Right lobe of liver (tissue), 6 donors: ENCODE results near the gene MIDN. TPM values are rescaled to one million over a fixed set of nuclear protein-coding genes. Genes with fewer than 3 reads are reported as not detected.
A peak's percentile ranks its signal among the peaks of the same experiment; 100 is the strongest.

ENCODE experiments used
- ATAC-seq, 4 donors: fragments of 200-7000 bp; cut with Tn5 transposase; one replicate each; pipeline ENCODE4 v1.9.1; 2020; ENCODE audit warnings: mild to moderate bottlenecking in 4 of 4, moderate library complexity in 4 of 4
- DNase-seq, 3 donors: peaks; one replicate each; pipeline ENCODE4 v3.0.0-alpha.2; 2020
- H3K27ac ChIP-seq, 3 donors: fragments of 200-600 bp; one replicate each; pipeline ENCODE4 v1.8.0; 2022
- H3K27me3 ChIP-seq, 2 donors: fragments of 200-600 bp; one replicate each; pipeline ENCODE4 v1.8.0; 2022
- H3K36me3 ChIP-seq, 4 donors: fragments of 200-600 bp; sonication (generic) in 1 of 4; one replicate each; pipeline versions ENCODE4 v1.5.1 to v1.8.0; 2017 to 2022; ENCODE audit warnings: control low read depth in 1 of 4
- H3K4me1 ChIP-seq, 4 donors: fragments of 200-600 bp; sonication (generic) in 1 of 4; one replicate each; pipeline versions ENCODE4 v1.5.1 to v1.8.0; 2017 to 2022; ENCODE audit warnings: control low read depth in 1 of 4
- H3K4me3 ChIP-seq, 3 donors: fragments of 200-600 bp; one replicate each; pipeline ENCODE4 v1.8.0; 2022
- H3K9me3 ChIP-seq, 4 donors: fragments of 200-600 bp; sonication (generic) in 1 of 4; one replicate each; pipeline versions ENCODE4 v1.5.1 to v1.8.0; 2017 to 2022; ENCODE audit warnings: control low read depth in 1 of 4
- POLR2A ChIP-seq: fragments of 450-650 bp; IDR thresholded peaks from one replicate; pipeline ENCODE4 v1.6.1; 2017; ENCODE audit warnings: antibody characterized with exemption, mild to moderate bottlenecking
- WGBS: methylation state at CpG from one replicate; pipeline ENCODE4 v1.1.6; 2018; ENCODE audit warnings: low coverage, low lambda C conversion rate; ENCODE audit not compliant: insufficient coverage; ENCODE audit errors: missing lambda C conversion rate; 5-methylcytosine and 5-hydroxymethylcytosine counted together
- intact Hi-C, 2 donors: fragments of 100-400 bp; cut with DNase I; formaldehyde crosslinking; loops; one replicate each; pipeline versions ENCODE4 v1.11.2 to v1.14.1; 2022
- total RNA-seq, 6 experiments: library from RNA; depleted of rRNA in 2 of 6; stranded (reverse); fragments of >200 nt in 2 of 6; fragmentation: NEBNext Ultra II Directional in 3 of 6; extraction: Animal tissue kit (Norgen Biotek cat#: 25700) in 3 of 6; gene quantifications; one replicate each; pipeline versions ENCODE4 v1.1.0 to v1.2.4, GENCODE V29; 2016 to 2023
- TF ChIP-seq, protein P1 (sequence below), 4 donors: fragments of 200-600 bp in 3 of 4; fragments of 450-650 bp in 1 of 4; IDR thresholded peaks; one replicate each; pipeline versions ENCODE4 v1.5.1 to v1.8.0; 2016 to 2022; ENCODE audit warnings: antibody characterized with exemption in 4 of 4, mild to moderate bottlenecking in 2 of 4
- donor health status: DM: no; HTN: yes; CAD: no.
- donor health status: DM: no; HTN: no; CAD: no.
- donor health status: DM: no; HTN: no; CAD: no.
- donor health status: DM: no; HTN: yes; CAD: no.
- donor health status: DM: no; HTN: yes; CAD: no.

Gene MIDN
- total RNA-seq, 6 experiments from 2014 or later = 22.3 to 55.1 (median 29.3) TPM

DNA sequence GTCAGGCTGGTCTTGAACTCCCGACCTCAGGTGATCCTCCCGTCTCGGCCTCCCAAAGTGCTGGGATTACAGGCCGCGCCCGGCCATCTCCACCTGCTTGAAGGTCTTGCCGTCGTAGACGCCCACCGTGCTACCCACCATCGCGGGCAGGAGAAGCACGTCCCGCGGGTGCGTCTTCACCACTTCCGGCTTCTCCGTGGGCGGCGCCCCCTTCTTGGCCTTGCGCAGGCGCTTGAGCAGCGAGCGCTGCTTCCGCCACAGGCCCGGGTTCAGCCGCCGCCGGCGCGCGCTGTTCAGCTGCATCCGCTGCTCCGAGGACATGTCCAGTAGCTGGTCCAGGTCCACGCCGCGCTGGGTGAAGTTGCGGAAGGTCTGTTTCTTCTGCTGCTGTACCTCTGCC lies 58.9 kb downstream of the MIDN start:
- intact Hi-C loops = no loop called here
- Histone ChIP-seq H3K27ac (no peak overlapping the region), H3K4me1 (peaks cover 0 to 16% (median 5%) of the 10 kb centered on the region in 4 donors), H3K36me3 (no peaks in the 10 kb centered on the region), H3K27me3 (no peaks in the 10 kb centered on the region), H3K4me3 (no peak overlapping the region), H3K9me3 (no peaks in the 10 kb centered on the region)
- ATAC-seq (no peak), DNase-seq (peak in 1 of 3 donors; percentile 15)
- 91% methylated on average over 7 of the region's 38 CpGs for WGBS
- TF ChIP-seq, protein P1, sequence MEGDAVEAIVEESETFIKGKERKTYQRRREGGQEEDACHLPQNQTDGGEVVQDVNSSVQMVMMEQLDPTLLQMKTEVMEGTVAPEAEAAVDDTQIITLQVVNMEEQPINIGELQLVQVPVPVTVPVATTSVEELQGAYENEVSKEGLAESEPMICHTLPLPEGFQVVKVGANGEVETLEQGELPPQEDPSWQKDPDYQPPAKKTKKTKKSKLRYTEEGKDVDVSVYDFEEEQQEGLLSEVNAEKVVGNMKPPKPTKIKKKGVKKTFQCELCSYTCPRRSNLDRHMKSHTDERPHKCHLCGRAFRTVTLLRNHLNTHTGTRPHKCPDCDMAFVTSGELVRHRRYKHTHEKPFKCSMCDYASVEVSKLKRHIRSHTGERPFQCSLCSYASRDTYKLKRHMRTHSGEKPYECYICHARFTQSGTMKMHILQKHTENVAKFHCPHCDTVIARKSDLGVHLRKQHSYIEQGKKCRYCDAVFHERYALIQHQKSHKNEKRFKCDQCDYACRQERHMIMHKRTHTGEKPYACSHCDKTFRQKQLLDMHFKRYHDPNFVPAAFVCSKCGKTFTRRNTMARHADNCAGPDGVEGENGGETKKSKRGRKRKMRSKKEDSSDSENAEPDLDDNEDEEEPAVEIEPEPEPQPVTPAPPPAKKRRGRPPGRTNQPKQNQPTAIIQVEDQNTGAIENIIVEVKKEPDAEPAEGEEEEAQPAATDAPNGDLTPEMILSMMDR (IDR thresholded peaks at IDR 0.05) = no peak
- no peak for TF ChIP-seq POLR2A

DNA sequence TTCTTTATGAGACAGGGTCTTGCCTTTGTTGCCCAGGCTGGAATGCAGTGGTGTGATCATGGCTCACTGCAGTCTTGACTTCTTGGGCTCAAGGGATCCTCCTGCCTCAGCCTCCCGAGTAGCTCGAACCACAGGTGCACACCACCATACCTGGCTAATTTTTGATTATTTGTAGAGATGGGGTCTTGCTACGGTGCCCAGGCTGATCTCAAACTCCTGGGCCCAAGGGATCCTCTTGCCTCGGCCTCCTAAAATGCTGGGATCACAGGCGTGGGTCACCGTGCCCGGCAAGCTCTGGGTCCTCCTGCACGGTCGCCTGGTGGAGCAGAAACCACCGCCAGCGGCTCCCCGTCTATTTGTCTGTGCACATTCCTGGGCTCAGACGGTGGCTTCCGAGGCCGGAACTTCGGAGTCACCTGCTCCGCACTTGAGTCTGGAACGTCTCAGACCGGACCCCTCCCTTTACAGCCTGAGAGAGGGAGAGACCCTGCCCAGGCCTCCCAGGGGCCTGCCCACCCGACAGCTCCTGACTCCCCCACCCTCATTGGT lies 59.4 kb downstream of the MIDN start:
- WGBS = 93% methylated on average over 2 of the region's 20 CpGs
- intact Hi-C loops = no loop called here
- TF ChIP-seq, protein P1 (IDR thresholded peaks at IDR 0.05) = no peak
- no peak for TF ChIP-seq POLR2A
- no peak for DNase-seq
- no peak for ATAC-seq
- no peak overlapping the region for H3K4me3 ChIP-seq
- no peaks in the 10 kb centered on the region for H3K27me3 ChIP-seq
- H3K36me3 ChIP-seq = no peaks in the 10 kb centered on the region
- H3K9me3 ChIP-seq = no peaks in the 10 kb centered on the region
- peaks cover 0 to 16% (median 5%) of the 10 kb centered on the region in 4 donors for H3K4me1 ChIP-seq
- H3K27ac ChIP-seq = no peak overlapping the region

DNA sequence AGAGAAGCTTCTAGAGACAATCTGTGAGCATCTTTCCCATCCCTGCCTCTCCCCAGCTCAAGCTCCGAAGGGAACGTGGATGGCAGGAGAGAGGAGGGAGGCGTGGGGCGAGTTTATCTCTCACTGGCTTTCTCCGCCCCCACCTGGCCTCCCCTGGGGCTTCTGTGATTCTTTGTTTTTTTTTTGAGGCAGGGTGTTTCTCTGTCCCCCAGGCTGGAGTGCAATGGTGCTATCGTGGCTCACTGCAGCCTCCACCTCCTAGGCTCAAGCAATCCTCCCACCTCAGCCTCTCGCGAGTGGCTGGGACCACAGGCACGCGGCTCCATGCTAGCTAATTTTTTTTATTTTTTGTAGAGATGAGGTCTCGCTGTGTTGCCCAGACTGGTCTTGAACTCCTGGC lies 60.3 kb downstream of the MIDN start:
- 65% methylated on average over 2 of the region's 11 CpGs for WGBS
- no peaks in the 10 kb centered on the region for H3K36me3 ChIP-seq
- ATAC-seq = no peak
- no peak for TF ChIP-seq POLR2A
- TF ChIP-seq, protein P1 (IDR thresholded peaks at IDR 0.05) = no peak
- no peak overlapping the region for H3K4me3 ChIP-seq
- no peaks in the 10 kb centered on the region for H3K9me3 ChIP-seq
- H3K27ac ChIP-seq = no peak overlapping the region
- DNase-seq = no peak
- intact Hi-C loops = no loop called here
- peaks cover 0 to 12% (median 5%) of the 10 kb centered on the region in 4 donors for H3K4me1 ChIP-seq
- no peaks in the 10 kb centered on the region for H3K27me3 ChIP-seq

Other genes starting within 250 kb of the MIDN start
- under 1 TPM in 1 of 6 experiments, not detected in 5; 0.06 TPM for gene GRIN3B, start 248.2 kb upstream of the MIDN start, total RNA-seq
- 100 to 1,000 TPM in 2 of 6 experiments, 10 to 100 TPM in 4; 82.6 to 180 (median 93.2) TPM for gene TMEM259, start 227.5 kb upstream of the MIDN start, total RNA-seq
- not detected for gene RNU6-2, start 227.1 kb upstream of the MIDN start, total RNA-seq
- 10 to 100 TPM; 16.4 to 53.8 (median 22.2) TPM for gene CNN2, start 222.0 kb upstream of the MIDN start, total RNA-seq
- 10 to 100 TPM in 3 of 6 experiments, 1 to 10 TPM in 3; 4.8 to 14.6 (median 9.1) TPM for gene ABCA7, start 208.5 kb upstream of the MIDN start, total RNA-seq
- gene ARHGAP45, start 181.4 kb upstream of the MIDN start, total RNA-seq = 1 to 10 TPM; 4.2 to 10.0 (median 7.3) TPM
- 100 to 1,000 TPM; 112 to 256 (median 131) TPM for gene POLR2E, start 153.2 kb upstream of the MIDN start, total RNA-seq
- 100 to 1,000 TPM; 204 to 389 (median 212) TPM for gene GPX4, start 144.6 kb upstream of the MIDN start, total RNA-seq
- 10 to 100 TPM; 21.5 to 54.4 (median 25.5) TPM for gene SBNO2, start 74.3 kb upstream of the MIDN start, total RNA-seq
- 10 to 100 TPM; 23.8 to 34.0 (median 29.5) TPM for gene STK11, start 42.8 kb upstream of the MIDN start, total RNA-seq
- under 1 TPM; 0.15 to 0.62 (median 0.31) TPM for gene CBARP, start 10.6 kb upstream of the MIDN start, total RNA-seq
- 100 to 1,000 TPM in 5 of 6 experiments, 10 to 100 TPM in 1; 98.1 to 240 (median 137) TPM for gene ATP5F1D, start 6.8 kb upstream of the MIDN start, total RNA-seq
- 100 to 1,000 TPM in 2 of 6 experiments, 10 to 100 TPM in 4; 69.2 to 111 (median 89.5) TPM for gene CIRBP, start 20.7 kb downstream of the MIDN start, total RNA-seq
- 100 to 1,000 TPM in 1 of 6 experiments, 10 to 100 TPM in 5; 34.0 to 103 (median 43.8) TPM for gene FAM174C, start 26.9 kb downstream of the MIDN start, total RNA-seq
- gene EFNA2, start 37.3 kb downstream of the MIDN start, total RNA-seq = 10 to 100 TPM in 1 of 6 experiments, 1 to 10 TPM in 5; 4.2 to 10.3 (median 5.6) TPM
- gene NDUFS7, start 135.3 kb downstream of the MIDN start, total RNA-seq = 100 to 1,000 TPM in 2 of 6 experiments, 10 to 100 TPM in 4; 70.1 to 210 (median 85.0) TPM
- gene GAMT, start 153.0 kb downstream of the MIDN start, total RNA-seq = 100 to 1,000 TPM; 151 to 380 (median 221) TPM
- 10 to 100 TPM; 22.3 to 50.9 (median 42.2) TPM for gene DAZAP1, start 159.0 kb downstream of the MIDN start, total RNA-seq
- 1,000 to 10,000 TPM in 2 of 6 experiments, 100 to 1,000 TPM in 4; 334 to 1,615 (median 355) TPM for gene RPS15, start 189.8 kb downstream of the MIDN start, total RNA-seq
- under 1 TPM in 3 of 6 experiments, not detected in 3; 0.06 to 0.13 (median 0.06) TPM for gene APC2, start 201.5 kb downstream of the MIDN start, total RNA-seq
- gene C19orf25, start 230.6 kb downstream of the MIDN start, total RNA-seq = 10 to 100 TPM; 12.2 to 32.7 (median 15.3) TPM
- gene PCSK4, start 241.8 kb downstream of the MIDN start, total RNA-seq = 1 to 10 TPM; 2.0 to 8.0 (median 3.6) TPM
- gene REEP6, start 242.6 kb downstream of the MIDN start, total RNA-seq = 100 to 1,000 TPM; 113 to 218 (median 177) TPM